Activated CD4-positive, CD25-positive, alpha-beta regulatory T cell treated with anti-CD3 and anti-CD28 coated beads, Interleukin-2, amount 50 U/mL, for 16 hours (primary cell): Measurements from ENCODE around the gene KLHL8.

Source experiments
- DNase-seq: peaks from one replicate; pipeline ENCODE4 v3.0.0-alpha.2; 2020; ENCODE audit warnings: low read depth, low spot score

KLHL8 gene

GRCh38 chr4:87220094-87220822 lies at the start of gene KLHL8:
Gene KLHL8 (minus strand): TSS chr4:87220618. CDS start chr4:87195539, 25,079 bp downstream.
- peak; percentile 79 for DNase-seq

- no peak for DNase-seq
These were observed 49.7 kb upstream of the KLHL8 start for GRCh38 chr4:87270144-87270543.

DNA sequence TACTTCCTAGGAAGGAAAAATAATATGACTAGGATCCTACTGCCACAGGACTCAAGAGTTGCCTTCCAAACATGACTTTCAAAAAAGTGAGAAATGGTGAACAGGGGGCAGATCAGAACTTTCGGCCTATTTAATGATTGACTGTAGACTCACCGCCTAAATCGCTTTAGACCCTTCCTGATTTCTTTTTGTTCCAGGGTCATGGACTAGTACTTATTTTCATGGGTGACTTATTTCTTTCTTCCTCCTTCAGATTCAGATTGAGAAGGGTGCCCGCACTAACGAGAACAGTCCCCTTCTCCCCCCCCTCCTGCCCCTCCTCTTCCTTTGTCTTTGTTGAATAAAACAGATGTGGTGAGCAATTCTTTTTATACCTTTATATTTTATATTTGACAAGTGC lies 48.0 kb upstream of the KLHL8 start:
- DNase-seq: no peak

GRCh38 chr4:87266986-87267385 lies 46.6 kb upstream of the KLHL8 start:
- DNase-seq: no peak

DNA sequence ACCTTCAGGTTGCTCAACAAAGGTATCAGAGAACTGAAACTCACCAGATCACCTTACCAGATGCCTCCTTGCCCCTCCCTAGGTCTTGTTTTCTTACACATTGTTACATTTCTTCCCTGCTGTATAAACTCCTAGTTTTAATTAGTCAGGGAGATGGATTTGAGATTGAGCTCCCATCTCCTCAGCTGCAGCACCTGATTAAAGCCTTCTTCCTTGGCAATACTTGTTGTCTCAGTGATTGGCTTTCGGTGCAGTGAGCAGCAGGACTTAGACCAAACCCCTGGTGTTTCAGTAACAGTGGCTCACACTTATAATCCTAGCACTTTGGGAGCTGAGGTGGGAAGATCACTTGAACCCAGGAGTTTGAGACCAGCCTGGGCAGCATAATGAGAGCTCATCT lies 42.5 kb upstream of the KLHL8 start:
- DNase-seq: no peak

DNA sequence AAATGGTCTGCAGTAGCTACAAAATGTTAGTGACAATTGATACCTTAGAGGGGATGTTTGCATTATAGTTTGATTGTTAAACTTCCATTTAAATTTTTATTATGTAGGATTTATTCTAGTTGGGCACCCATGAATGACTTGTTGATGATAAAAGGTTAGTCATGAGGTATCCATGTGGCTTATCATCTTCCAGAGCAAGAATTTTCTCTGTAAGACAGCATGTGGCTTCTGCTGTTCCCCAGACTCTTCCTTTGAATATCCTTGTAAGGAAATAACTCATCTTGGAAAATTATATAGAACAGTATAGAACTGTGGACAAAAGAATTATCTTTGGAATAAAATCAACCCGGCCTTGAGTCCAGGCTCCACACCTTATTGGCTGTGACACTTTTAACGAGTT lies 40.1 kb upstream of the KLHL8 start:
- no peak for DNase-seq

DNA sequence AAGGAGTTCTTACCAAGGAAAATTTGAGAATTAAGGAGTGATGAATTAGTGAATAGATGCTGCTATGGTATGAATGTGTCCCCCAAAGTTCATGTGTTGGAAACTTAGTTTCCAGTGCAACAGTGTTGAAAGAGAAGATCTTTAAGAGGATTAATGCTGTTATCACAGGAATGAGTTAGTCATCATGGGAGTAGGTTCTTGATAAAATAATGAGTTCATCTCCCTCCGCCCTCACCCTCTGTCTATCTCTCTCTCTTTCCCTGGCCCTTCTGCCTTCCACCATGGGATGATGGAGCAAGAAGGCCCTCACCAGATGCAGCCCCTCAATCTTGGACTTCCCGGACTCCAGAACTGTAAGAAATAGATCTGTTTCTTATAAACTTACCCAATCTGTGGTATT lies 38.3 kb upstream of the KLHL8 start:
- no peak for DNase-seq

DNA sequence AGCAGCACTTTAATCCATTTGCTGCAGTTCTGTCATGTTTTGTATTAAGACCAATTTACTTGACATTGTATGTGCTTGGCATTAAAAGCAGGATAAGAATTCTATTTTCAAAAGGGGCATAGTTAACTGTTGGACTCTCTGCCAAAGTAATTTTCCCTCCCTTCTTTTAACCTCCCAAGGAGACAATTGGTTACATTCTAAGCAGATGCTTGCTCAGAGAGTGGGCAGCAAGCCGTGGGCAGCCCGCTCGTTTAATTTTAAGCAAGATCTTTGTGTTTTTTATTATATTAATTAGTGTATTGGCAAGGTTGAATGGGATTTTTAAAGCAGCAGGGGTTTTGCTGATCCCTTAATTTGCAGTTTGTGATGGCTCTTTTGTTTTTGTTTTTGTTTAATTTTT lies 37.1 kb upstream of the KLHL8 start:
- DNase-seq: no peak

DNA sequence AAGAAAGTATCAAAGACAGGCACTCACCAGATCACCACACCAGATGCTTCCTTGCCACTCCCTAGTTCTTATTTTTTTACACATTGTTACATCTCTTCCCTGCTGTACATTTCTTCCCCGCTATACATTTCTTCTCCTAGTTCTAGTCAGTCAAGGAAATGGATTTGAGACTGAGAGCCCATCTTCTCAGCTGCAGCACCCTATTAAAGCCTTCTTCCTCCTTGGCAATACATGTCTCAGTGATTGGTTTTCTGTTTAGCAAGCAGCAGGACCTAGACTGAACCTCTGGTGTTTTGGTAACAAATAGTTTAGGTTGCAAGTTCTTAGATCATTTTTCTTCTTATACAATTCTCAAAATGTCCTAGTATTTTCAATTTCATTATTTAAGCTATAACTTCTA lies 35.3 kb upstream of the KLHL8 start:
- no peak for DNase-seq

DNA sequence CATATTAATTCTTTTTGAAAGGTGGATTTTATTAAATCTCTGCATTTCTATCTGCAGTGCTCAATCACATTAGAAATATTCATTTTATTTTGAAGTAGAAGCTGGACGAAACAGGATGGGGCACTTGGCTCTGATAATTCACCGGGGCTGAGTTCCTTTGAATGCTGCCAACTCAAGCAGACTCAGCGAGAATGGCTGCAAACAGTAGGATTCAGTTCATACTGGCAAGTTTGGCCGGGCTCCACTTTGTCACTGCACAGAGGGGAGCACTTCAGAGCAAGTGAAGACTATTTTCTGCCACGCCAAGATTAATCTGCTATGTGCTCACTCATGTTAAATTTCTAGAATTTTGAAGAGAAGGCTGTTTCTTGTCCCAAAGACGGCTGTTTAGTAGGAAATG lies 30.7 kb upstream of the KLHL8 start:
- no peak for DNase-seq

DNA sequence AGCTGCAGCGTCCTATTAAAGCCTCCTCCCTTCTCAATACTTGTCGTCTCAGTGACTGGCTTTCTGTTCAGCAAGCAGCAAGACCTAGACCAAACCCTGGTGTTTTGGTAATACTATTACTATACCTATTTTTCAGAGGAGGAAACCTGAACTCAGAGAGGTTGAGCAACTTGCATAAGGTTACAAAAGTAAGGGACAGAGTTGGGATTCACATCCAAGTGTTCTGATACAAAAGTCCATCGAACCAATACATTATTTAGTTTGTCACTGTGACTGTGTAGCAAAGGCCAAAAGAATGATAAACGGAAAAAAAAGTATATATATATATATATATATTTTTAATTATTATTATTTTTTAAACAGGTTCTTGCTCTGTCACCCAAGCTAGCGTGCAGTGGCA lies 29.9 kb upstream of the KLHL8 start:
- DNase-seq: no peak

GRCh38 chr4:87249332-87250019 lies 29.1 kb upstream of the KLHL8 start:
- DNase-seq: no peak

GRCh38 chr4:87243426-87244053 lies 23.1 kb upstream of the KLHL8 start:
- no peak for DNase-seq

GRCh38 chr4:87241336-87241735 lies 20.9 kb upstream of the KLHL8 start:
- DNase-seq: no peak

GRCh38 chr4:87240341-87240740 lies 19.9 kb upstream of the KLHL8 start:
- no peak for DNase-seq

DNA sequence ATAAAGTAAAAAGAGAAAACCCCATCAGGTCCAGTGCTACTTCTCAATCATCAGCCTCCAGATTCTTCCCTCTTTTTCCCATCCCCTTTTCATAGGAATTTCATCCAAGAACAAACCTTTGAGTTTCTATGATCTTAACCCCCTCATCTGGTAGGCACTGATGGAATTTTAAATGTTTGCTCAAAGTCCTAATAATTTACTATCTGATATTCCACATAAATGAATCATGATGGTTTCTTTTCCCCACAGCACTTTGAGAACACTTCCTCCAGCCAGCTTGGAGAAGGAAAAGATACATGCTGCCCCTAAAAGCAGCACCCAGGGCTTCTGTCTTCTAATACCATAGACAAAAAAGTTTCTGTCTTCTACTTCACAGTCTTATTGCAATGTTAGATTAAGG lies 19.4 kb upstream of the KLHL8 start:
- no peak for DNase-seq

- no peak for DNase-seq
These were observed 18.8 kb upstream of the KLHL8 start for GRCh38 chr4:87239194-87239593.

- no peak for DNase-seq
These were observed 16.4 kb upstream of the KLHL8 start for GRCh38 chr4:87236861-87237260.

DNA sequence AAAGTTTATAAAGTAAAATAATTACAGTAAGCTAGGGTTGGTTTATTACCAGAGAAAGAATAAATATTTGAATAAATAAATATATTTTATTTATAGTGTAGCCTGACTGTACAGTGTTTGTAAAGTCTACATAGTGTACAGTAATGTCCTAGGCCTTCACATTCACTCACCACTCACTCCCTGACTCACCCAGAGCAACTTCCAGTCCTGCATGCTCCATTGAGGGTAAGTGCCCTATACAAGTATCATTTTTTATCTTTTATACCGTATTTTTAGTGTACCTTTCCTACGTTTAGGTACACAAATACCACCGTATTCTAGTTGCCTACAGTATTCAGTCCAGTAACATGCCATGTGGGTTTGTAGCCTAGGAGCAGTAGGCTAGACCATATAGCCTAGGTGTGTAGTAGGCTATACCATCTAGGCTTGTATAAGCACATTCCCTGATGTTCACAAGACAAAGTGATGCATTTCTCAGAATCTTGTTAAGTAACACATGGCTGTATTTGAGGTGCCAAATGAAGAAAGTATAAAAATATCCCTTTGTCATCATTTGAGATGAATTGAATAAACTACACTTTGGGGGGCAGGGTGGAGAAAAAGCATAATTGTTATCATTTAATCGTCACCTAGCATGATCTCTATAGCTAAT lies 14.7 kb upstream of the KLHL8 start:
- no peak for DNase-seq

- no peak for DNase-seq
These were observed 11.8 kb upstream of the KLHL8 start for GRCh38 chr4:87232216-87232615.

- DNase-seq: no peak
These were observed 10.4 kb upstream of the KLHL8 start for GRCh38 chr4:87230806-87231205.

GRCh38 chr4:87229979-87230378 lies 9.6 kb upstream of the KLHL8 start:
- DNase-seq: no peak
